Endometrium (tissue), 2 donors: ENCODE measurements around the gene PAPPA2.

ENCODE experiments used
- FAIRE-seq: peaks from 2 replicates; lab custom pipeline; 2012; peaks lifted over from hg19 to GRCh38; lab: Jason Lieb, UNC
- donor health status: control.
- donor health status: control.

The PAPPA2 gene

DNA sequence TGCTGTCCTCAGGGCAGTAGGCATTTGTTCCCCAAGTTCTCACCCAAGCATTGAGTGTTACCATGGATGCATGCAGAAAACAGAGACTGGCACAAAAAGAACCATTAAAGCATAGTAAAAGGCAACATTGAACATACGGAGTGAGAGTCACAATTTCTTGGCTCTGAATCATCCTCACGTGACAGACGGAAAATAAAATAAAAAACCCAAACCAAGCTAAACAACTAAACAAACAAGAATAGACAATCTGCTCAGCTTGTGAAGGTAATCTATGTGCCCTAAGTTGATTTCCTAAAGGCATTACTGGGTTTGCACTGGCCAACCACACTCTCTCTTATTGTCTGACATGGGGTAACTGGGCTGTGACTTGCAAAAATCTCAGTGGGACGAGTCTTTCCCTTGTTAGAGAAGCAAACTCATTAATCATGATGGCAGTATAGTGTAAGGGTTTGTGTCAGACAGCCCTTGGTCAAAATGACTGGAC is 395.5 kb downstream of the PAPPA2 start:
- FAIRE-seq = no peak

DNA sequence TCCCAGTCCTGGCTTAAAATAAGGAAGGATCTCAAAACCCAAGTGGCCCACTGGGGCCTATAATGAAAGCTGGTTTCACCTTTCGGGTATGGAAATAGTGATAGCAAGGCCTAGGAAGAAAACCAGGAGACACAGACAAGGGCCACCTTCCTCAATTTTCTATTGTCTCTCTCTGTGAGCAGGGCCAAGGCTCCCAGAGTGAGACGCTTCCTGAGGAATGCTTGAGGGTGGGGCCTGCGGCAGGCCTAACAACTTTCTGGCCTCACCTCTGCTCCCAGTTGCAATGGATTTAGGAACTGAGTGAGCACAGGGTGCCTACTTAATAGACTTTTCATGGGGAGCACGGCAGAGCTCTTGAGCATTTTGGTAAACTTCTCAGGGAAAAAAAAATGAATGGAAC is 400.6 kb downstream of the PAPPA2 start:
- FAIRE-seq = no peak

DNA sequence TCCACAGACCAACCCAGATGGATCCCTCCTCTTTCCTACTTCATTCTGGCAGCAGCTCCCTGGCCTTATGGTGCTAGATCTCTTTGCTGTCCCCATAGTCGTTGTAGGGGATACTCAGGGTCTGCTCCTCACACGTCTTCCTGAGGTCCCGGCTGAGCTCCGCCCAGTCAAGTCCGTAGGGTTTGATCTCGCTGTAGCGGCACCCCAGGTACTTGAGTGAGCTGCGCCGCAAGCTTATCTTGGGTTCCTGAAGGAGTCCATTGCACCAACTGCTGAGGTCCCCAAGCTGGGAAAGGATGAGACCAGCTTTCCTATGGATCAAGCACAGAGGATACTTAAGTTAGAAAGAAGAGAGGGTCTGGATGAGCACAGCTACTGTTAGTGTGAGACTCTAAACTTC is 401.2 kb downstream of the PAPPA2 start:
- no peak for FAIRE-seq

DNA sequence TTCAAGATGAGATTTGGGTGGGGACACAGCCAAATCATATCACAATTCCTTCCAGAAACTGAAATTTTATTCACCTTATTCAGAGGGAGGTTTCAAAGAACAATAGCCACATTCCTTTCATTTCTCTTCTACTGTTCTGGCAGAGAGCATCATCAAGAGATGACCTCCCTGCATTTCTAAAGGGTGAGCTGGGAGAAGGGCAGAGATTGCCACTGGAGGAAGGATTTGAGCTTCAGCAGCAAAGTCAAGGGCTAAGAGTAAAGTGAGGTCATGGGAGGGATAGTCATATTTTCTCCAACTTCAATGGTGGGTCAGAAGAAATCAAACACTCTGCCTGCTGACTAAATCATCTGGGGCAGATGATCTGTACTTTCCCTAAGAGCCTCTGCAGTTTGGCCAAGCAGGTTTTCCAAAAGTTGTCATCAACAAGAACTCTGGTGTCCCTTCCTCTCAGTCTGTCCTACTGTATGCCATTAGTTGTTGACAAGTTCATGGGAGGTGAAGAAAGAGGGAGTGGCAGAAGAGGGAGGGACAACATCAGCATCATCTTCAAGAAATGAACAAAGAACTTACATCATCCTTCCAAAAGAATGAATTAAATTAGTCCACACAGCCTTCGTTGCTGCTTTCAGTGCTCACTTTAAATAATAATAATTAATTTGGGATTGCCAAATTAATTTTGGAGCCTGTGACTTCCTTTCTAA is 403.2 kb downstream of the PAPPA2 start:
- FAIRE-seq = no peak

DNA sequence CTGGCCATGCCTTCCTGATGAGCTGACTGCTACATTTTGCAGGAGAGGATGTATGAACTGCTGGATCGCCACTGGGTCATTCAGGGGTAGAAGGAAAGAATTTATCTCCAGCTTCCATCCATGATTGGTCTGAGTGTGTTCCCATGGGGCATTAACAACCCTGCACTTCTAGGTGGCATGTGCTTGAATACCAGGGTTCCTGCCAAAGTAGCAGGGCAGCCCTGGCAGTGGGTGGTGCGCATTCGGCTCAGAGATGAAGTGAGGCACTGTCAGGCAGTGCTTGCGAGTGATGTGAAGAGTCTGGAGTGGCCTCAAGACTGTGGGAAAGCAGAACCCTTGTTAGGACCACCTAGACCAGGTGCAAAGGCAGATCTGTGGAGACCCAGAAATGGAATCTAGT is 406.6 kb downstream of the PAPPA2 start:
- FAIRE-seq = no peak

DNA sequence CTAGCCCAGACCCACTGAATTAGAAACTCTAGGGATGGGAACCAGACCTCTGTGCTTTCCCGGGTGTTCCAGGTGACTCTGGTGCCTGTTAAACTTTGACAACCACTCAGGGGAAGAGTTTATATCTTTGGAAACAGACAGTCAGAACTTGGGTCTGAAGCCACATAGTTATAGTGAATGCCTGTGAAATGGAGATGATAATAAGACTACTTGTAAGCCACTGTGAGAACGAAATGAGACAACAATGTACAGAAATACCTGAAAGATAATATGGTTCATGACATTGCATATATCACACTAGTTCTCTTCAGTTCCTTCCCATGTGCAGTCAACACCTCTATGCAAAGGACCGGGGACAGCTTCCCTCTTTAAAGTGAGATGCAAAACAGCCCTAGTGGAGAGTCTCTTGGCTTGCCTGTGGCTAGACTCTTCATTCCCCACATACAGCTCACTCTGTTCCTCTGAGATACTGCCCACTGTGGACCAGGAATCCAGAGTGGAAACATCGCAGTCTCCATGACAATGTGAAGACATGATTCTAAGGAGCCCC is 414.1 kb downstream of the PAPPA2 start:
- FAIRE-seq = no peak

DNA sequence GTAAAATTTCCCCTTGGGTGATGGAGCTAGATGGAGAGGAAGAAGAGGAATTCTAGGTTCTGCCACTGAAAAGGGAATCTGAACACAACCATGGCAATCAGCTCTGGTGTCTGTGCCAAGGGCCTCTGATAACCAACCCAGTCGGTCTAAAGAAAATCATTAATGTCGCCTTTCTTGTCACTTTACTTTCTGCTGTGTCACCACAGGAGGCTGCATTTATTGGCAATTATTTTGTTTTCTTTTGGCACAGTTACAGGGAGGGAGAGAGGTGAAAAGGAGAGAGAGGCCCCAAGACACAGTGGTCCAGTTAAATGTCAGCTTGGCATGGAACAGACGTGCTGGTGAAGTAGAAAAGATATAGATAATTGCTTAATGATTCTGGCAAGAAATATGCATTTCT is 414.6 kb downstream of the PAPPA2 start:
- no peak for FAIRE-seq

DNA sequence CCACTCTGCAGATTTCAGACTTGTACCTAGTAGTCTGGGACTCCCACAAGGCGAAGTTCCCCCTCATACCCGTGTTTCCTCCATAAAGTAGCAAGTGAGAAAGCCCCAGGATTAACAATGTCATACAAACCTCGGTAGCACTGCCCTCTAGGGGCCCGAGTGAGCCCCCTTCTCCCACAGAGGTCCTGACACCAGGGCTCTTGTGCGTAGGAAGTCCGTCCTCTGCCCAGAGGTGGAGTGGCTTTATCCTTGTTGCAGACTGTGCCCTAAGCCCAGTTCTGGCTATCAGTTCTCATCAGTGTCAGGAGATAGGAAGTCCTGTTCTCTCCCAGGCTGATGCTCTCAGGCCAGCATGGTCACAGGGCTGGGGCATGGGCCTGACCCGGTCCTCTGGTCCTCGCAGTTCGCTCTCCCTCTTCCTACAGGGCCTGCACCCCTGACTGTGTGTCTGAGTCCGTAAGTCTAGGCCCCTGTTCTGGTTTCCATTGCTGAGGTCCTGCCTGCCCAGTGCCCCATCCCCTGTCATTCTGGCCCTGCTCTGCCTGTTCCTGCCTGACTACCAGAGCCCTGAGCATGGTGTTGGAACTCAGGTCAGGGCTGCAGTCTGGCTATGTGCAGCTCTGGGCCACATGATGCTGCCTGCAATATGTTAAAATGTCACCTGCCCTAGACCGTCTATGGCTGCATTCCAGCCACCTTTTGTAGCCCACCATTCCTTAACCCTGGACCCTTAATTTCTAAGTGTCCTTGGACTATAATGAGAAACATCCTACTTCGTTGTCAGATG is 416.0 kb downstream of the PAPPA2 start:
- FAIRE-seq = no peak

DNA sequence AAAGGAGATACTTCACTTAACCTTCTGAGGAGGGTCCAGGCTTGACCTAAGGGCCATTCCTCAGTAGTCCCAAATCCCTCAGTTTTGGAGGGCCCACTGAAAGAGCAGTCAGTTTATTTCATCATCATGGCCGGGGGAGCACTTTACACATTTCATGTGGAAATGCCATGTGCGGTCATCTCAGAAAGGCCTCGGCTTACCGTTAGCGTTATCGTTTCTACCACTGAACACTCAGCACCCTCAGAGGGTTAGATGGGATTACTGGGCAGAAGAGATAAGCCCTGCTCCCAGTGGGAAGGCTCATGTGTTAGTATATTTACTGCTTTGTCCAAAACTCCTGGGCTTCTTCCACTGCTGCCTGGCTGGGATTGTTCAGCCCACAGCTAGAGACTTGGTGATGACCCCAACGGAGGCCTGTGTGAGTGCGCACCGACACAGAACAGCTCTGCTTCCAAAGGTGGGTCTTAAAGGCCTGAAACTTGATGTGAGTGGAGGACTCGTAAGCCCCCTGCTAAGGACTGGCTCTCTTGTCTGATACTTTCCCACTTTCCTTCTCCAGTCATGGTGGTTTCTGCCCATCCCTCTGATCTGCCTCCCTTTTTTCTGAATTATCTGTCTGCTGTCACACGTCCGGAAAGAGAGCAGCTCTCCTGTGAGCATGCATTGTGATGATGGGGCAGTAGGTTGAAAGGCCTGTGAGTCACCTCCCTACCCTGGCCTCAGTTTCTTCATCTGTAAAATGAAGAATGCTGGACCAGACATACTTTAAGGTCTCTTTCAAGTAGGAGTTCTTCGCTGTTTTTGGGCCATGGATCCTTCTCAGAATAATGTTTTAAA is 417.0 kb downstream of the PAPPA2 start:
- no peak for FAIRE-seq

DNA sequence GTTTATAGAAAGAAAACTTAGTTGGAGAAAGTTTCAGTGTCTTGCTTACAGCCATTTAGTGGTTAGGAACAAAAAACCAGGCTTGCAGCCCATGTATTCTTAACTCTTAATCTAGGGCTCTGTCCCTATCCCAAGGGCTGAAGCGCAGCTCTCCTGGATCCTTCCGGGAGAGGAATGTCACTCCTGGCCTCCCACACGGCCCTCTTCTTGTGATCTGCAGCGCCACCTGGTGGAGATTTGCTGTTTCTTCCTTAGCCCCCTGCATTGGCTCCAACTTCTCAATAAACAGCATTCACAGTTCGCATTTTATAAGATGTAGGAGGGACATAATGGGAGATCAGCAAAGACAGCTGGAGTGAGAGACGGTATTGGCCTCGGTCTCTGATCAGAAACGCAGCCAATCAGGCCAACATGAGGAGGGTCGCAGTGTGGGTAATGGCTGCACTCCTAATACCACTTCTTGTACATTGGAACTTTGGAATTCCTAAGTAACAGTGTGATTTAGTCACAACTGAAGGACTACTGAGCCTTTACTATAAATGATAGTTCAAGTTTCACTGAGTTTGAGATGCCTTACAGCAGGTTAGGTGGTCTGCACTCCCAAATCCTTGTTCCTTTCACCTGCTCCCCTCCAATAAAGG is 418.1 kb downstream of the PAPPA2 start:
- no peak for FAIRE-seq

DNA sequence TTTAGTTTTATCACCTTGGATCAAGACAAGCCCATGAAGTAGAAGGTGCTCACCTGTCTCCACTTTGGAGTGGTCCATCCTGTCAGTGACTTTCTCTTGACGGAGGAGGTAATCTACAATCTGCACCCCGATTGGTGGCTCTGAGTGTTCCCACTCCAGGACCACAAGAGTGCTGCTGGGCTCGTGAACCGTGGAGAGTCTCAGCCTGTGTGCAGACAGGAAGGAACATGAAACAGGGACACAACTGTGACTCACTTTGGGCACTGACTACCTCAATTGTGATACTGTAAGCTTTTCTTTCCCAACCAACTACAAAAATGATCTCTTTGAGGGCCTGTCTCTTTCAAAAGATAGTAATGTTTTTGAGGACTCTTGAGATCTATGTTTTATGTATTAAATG is 421.3 kb downstream of the PAPPA2 start:
- no peak for FAIRE-seq

DNA sequence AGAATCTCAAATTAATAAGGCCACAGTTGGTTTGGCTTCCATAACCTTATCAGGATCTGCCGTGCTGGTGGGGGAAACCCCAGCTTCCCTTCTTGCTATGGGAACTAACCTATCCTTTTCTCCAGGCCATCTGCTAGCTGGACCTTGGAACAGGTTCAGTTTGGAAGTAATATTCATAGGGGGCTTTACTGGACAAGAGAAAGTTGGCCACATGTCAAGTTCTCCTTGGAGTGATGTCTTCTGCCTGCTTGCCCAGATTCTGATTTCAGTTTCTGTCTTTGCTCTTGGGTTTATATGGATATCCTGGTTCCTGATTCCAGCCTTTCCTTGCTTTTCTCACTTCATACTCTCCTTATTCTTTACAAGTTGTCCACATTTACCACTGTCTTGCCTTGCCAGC is 421.9 kb downstream of the PAPPA2 start:
- FAIRE-seq = no peak

DNA sequence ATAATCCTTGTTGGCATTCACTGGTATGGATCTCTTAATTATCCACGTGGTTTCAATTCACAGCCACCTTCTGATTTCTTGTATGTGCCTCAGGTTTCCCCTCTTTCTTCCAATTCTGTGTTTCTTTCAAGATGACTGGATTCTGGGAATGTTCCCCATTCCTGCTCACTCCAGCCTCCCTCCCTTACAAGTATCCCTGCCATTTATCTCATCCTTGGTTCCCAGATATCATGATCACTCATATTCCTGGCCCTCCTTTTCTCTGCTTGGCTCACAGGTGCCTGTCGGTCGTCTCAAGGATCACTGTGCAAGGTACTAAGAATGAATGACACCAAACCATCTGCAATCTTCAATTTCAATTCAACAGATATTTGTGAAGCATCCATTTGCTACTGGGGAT is 422.4 kb downstream of the PAPPA2 start:
- FAIRE-seq = no peak

DNA sequence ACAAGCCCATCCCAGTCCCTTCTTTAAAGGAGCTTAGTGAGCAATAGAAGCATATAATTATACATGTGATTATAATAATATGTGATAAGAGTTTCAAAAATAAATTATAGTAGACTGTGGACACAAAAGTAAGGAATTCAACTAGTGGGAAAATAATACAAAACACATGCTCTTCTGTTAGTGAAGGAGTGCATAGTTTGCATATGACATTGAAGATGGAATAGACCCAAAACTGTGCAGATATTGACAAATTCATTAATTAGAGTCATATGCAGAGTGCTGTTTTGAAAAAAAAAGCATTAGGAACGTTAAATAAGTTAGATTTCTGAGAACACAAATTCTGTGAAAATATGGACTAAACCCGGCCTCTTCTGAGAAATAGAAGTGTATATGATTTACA is 422.8 kb downstream of the PAPPA2 start:
- FAIRE-seq = peak; percentile 35

DNA sequence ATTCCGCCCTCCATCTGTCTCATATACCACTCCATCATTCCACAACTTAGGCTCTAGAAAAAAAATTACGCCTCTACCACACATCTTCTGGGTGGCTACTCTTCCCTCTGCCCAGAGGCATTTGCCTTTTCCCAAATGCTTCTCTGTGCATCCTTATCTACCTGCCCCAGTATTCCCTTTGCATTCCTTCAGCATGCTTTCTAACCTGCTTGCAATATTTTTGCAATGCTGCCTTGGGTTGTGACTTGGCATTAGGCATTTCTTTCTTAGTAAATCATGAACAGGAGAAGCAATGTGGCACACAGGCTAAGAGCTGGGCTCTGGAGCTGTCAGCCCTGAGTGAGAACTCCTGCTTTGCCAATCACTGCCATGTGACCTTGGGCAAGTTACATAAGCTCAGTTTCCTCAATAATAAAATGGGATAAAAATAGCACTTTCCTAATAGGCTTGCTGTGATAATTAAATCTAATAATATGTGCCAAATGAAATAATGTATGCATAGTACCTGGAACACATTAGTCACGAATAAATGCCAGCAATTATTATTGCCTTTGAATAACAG is 425.6 kb downstream of the PAPPA2 start:
- no peak for FAIRE-seq

DNA sequence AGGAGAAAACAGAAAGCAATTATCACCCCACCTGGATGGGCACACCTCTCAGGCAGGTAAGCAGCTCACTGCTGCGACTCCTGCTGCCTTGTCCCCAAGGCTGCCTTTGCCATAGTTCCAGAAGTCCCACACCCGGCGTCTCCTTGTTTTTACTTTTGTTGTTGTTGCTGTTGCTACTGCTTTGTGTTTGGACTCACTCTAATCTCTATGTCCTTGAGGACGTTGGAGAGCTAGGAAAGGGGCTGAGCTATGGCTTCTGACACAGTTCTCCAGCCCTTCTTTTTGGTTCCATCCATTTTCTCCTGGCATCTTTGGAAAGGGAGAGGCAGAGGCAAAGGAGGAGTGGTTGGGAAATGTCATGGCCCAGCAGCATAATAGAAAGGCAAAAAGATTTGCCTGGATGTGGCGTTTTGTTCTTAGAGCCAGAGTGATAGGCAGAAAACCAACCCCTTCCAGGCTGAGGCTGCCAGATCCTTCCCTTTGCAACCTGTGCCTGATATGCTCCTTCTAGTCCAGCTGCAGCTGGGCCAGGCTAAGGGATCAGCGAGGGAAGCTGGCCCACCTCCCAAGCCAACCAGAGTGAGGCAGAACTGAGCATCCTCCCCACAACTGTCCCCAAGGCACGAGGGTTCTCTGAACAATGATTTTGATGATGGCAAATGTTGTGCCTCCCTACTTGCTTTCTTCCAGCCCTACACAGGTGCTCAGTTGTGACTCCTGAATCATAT is 430.8 kb downstream of the PAPPA2 start:
- FAIRE-seq = no peak

DNA sequence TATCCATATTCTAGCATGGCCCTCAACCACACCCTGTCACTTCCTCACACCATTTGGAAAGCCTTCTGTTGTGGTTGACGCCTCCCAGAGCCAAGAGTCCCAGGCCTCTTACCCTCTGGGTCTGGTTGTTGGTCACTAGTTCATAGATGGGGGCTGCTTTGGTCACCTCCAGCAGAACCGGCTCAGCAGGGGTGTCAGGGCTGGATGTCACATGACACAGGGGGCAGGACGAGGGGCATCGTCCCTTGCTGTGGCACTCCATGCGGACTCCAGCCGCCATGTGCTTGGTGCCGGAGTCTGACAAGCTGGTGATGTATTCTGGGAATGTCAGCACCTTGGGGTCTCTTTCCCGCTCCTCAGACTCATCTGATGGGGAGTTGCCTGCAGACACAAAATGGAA is 431.5 kb downstream of the PAPPA2 start:
- no peak for FAIRE-seq
